CD1c-positive myeloid dendritic cell (primary cell): ENCODE measurements around the gene SARDH.

Experiments used
- DNase-seq: peaks from one replicate; pipeline ENCODE4 v3.0.0-alpha.2; 2016; ENCODE audit errors: extremely low spot score

Gene SARDH

GRCh38 chr9:133733796-133734533, 4.2 kb downstream of the SARDH start:
- DNase-seq: no peak

GRCh38 chr9:133733421-133733795, 4.7 kb downstream of the SARDH start:
- DNase-seq: no peak

- DNase-seq: no peak
These were observed 5.3 kb downstream of the SARDH start for GRCh38 chr9:133732639-133733408.

GRCh38 chr9:133731876-133732638, 6.1 kb downstream of the SARDH start:
- peak; percentile 20 for DNase-seq

DNA sequence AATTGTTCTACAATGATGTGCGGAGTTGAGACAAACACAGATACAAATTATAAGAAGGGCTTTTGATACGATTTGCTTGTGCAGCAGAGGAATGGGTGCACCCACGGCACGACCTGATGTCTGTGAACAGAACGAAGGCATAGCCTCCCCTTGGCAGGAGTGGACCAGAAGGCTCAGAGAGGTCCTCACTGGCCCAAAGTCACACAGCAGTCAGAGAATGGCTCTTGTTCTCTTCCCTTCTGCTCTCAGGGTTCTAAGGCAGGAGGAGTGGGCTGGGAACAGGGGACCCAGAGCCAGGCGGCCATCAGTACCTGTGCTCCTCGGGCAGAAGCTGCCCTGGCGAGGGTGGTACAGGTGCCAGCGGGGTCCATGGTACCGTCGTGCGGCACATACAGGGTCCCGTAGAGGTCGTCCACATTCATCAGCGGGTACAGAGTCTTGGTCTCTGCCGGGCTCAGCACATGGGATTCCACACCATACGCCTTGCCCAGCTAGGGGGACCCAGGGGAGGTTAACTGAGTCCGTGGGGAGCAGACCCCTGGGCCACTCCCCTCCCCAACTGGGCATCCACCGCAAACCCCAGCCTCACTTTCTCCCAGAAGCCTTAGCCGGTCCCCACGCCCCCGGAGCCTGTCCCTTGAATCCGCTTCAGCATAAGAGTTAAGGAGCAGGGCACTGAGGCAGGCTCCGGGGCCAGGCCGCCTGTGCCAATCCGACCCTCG, 7.0 kb downstream of the SARDH start:
- no peak for DNase-seq

GRCh38 chr9:133729617-133730281, 8.4 kb downstream of the SARDH start:
- DNase-seq: no peak

DNA sequence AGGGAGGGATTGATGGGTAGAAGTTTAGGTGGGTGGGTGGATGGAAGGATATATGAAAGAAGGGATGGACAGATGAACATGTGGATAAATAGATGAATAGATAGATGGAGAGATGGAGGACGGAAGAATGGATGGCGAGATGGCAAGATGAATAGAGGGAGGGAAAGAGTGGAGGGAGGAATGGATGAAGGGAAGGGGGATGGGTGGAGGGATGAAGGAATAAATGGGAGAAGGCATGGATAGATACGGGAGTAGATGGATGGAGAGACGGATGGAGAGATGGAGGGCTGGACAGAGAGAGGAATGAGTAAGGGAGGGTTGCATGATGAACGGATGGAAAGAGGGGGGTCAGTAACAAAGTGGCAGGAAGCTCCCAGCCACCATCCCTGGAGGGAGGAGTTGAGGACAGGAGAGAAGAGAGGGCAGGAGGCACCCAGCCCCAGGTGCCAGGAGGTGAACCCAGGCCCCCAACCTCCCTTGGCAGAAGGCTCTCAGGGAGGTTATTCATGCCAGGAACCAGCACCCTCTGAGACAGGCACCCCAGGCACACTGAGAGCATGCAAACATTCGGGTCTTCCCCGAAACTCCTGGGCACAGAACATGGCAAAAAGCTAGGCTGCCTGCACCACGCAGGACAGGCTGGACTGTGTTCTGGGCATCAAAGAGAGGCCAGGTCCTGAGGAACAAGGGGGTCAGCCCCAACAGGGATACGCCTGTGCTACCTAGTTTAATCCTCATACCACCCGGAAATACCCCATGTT, 9.1 kb downstream of the SARDH start:
- no peak for DNase-seq

GRCh38 chr9:133727876-133728441, 10.2 kb downstream of the SARDH start:
- DNase-seq: no peak

DNA sequence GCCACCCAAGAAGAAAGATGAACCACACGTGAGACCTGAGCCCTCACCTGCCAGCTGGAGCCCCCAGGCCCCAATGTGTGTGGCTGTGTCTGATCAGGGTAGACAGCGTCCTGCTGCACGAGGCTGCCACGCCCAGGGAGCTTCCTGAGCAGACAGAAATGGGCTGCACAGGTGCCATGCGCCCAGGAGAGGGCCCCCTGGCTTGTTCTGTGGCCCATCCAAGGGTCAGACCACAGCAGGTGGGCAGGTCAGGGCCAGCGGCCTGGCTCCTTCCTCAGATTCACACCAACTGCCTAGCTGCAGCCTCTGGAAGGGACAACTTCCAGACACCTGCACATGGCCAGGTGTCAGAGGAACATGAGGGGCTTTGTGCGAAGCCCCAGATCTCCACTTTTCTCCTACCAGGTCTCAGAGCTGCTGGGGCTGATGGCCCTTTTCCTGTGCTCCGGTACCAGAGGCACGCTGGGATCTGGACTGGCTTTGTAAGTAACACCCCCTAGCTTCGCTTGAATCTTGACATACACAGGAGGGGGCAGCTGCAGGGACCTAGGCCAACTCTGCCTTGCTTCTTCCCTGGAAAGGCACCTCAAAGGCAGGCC, 10.8 kb downstream of the SARDH start:
- no peak for DNase-seq

GRCh38 chr9:133726401-133727276, 11.5 kb downstream of the SARDH start:
- DNase-seq: peak; percentile 52

GRCh38 chr9:133725886-133726285, 12.3 kb downstream of the SARDH start:
- DNase-seq: no peak

GRCh38 chr9:133718563-133719315, 19.4 kb downstream of the SARDH start:
- DNase-seq: no peak

GRCh38 chr9:133717113-133718031, 20.8 kb downstream of the SARDH start:
- DNase-seq: no peak

GRCh38 chr9:133716564-133717112, 21.5 kb downstream of the SARDH start:
- DNase-seq: no peak

GRCh38 chr9:133715866-133716563, 22.1 kb downstream of the SARDH start:
- peak; percentile 7 for DNase-seq

GRCh38 chr9:133715295-133715865, 22.8 kb downstream of the SARDH start:
- DNase-seq: no peak
